Inflammatory macrophage treated with lipopolysaccharide for 4 hours (primary cell): ENCODE results near the gene KCNB1.
"Not testable (repeated sequence)": the region's sequence is repeated elsewhere in the genome, so short reads cannot be mapped to it uniquely, and the experiment has no call there.

ENCODE experiments used
- DNase-seq: peaks from one replicate; pipeline ENCODE4 v3.0.0-alpha.2; 2020

The KCNB1 gene

GRCh38 chr20:49346682-49347081, 135.8 kb downstream of the KCNB1 start:
- no peak for DNase-seq

GRCh38 chr20:49345524-49345923, 136.9 kb downstream of the KCNB1 start:
- DNase-seq: no peak

GRCh38 chr20:49344975-49345374, 137.5 kb downstream of the KCNB1 start:
- no peak for DNase-seq

DNA sequence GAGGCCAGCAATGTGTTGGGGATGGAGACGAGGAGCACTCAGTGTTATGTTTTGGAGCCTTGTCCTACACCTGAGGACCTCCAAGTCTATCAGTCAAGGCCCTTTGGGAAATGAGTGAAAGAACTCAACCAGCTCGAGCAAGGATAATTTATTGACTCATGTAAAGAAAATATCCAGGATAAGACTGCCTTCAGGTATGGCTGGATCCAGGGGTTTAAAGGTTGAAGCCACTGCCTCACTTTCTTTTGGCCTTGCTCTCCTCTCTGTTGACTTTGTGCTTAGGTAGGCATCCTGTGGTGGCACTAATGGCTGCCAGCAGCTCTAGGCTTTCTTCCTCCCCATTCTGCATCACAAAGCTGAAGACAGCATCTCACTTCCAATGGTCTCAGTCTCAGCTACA, 138.3 kb downstream of the KCNB1 start:
- no peak for DNase-seq

DNA sequence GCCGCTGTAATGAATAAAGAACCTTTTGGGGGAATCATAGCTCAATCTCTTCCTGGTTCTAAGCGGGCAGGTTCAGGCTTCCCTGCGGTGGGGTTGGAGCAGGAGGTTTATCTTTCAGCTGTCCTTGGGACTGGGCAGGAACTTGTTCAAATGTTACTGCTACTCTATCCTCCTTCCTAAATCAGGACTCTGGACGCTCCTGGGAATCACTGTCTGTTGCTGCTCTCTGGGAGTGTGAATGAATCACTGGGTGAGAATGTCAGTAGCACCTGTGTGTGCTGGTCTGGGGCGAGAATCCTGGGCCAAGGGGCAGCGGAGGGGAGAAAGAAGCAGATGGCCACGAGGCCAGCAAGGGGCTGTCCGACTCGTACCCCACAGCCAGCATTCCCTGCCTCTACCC, 139.2 kb downstream of the KCNB1 start:
- no peak for DNase-seq

DNA sequence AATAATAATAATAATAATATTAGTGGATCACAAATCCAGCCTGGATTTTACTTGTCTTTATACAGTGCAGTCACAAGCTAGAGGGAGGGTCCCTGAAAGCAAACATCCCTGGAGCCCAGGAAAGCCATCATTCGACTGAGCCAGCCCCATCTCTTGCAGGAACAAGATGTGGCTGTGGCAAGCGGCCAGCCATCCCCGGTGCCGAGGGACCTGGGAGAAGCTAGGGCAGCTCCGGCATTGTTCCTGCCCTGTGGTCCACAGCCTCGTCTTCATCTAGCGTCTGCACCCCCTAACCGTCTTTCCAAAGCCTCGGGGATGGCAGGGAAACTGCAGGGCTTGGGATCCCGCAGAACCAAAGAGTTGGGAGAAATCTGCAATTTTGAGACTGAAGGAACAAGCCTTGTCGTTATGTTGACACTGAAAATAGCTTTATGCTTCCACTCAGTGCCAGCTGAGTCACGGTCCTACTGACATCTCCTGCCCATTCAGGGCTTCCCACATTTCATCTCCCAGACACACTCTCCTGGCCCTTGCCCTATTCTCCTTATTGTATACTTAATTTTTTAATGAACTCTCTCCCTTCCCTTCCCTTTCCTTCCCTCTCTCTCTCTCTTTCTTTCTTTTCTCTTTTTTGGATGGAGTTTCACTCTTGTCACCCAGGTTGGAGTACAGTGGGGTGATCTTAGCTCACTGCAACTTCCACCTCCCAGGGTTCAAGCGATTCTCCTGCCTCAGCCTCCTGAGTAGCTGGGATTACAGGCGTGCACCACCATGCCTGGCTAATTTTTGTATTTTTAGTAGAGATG, 142.1 kb downstream of the KCNB1 start:
- no peak for DNase-seq

GRCh38 chr20:49339123-49339522, 143.3 kb downstream of the KCNB1 start:
- no peak for DNase-seq

DNA sequence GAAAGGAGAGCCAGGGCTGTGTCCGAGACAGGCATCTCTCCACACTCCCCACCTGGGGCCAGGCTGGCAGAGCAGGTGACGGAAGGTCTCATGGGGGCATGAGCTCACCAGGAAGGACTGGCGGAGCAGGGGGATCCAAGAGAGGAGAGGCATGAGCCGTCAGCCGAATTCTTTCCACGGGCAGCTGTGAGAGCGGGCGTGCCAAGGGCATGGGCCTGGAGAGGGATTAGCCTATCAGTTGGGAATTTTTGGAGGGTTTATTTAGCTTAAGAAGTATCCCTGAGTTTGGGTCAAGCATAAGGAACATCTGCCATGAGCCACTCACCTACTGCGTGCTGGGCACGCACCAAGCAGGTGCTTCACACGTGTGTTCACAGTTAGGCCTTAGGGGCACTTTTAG, 144.4 kb downstream of the KCNB1 start:
- DNase-seq: no peak

- no peak for DNase-seq
Observed at GRCh38 chr20:49337357-49337756, 145.1 kb downstream of the KCNB1 start.

DNA sequence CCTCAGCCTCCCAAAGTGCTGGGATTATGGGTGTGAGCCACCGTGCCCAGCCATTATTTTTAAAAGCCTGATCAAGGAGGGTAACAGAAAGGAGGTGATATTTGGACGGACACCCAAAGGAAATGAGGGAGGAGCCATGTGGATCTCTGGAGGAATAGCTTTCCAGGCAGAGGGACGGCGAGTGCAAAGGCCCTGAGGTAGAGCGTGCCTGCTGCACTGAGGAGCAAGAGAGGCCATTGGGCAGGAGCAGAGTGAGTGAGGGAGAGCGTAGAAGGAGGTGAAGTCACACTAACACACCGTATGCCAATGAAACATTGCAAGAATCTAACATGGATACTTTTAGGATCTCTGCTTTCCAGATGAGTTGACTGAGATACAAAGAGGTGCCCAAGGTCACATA, 145.7 kb downstream of the KCNB1 start:
- no peak for DNase-seq

GRCh38 chr20:49335476-49335875, 147.0 kb downstream of the KCNB1 start:
- no peak for DNase-seq

GRCh38 chr20:49330701-49331615, 151.5 kb downstream of the KCNB1 start:
- no peak for DNase-seq

DNA sequence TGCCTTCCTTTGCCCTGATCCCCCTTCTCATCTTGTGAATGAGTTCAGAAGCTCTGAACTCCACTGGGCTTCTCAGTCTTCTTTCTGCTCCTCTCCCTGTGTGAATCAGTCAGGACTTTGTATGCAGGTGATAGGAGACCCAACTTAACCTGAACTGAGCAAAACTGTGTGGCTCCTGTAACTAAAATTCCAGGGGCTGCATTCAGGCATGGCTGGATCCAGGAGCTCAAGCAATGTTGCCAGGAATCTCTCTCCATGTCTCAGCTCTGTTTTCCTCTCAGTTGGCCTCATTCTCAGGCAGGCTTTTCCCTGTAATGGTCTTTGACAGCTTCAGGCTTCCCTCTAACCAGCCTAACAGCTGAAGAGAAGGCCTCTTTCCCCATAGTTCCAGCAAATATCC, 153.7 kb downstream of the KCNB1 start:
- DNase-seq: no peak

DNA sequence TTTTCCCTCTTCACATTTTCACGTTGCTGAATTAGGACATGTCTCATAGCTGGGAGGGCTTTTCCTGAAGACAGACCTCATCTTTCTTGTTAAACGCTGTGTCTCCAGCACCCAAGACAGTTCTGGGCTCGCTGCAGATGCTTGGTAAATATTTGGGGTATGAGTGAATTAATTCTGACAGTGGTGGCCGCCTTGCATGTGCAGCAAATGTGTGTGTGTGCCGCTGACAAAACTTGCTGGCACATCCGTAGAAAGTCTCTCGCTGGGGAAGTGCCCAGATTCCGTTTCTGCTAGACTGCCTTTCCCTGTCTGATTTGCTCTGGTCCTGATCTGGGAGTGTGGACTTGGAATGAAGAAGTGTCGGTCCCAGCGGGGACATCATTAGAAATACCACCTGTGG, 156.4 kb downstream of the KCNB1 start:
- DNase-seq: no peak

- no peak for DNase-seq
Observed at GRCh38 chr20:49324306-49324705, 158.2 kb downstream of the KCNB1 start.

DNA sequence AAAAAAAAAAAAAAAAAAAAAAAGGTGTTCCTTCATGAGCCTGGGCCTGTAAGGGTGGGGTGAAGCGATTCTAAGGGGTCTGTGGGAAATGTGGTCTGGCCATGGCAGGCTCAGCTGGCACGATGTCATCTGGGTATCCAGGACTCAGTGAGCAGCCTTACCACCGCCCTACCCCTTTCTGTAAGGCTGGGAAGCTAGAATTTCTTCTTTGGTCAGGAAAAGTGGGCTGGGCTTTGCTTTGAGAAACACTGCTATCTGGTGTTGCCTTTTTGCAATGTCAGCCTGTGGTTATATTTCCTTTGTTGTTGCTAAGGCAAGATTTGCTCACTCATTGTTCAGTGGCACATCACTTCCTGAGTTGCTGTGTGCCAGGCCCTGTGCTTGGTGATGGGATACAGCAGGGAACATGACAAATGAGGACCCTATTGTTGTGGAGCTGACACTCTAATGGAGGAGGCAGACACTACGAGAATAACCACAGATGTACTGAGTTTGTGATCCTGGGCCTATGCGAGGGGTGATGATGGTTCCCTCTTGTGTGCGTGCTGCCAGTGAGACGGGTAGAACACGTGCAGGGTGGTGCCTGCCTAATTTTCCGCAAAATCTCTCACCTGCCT, 158.7 kb downstream of the KCNB1 start:
- peak; percentile 74 for DNase-seq

- DNase-seq: peak; percentile 15
Observed at GRCh38 chr20:49320460-49320859, 162.0 kb downstream of the KCNB1 start.

- DNase-seq: no peak
Observed at GRCh38 chr20:49319208-49319809, 163.2 kb downstream of the KCNB1 start.

GRCh38 chr20:49318430-49319207, 163.8 kb downstream of the KCNB1 start:
- DNase-seq: no peak

- no peak for DNase-seq
Observed at GRCh38 chr20:49318091-49318429, 164.4 kb downstream of the KCNB1 start.

DNA sequence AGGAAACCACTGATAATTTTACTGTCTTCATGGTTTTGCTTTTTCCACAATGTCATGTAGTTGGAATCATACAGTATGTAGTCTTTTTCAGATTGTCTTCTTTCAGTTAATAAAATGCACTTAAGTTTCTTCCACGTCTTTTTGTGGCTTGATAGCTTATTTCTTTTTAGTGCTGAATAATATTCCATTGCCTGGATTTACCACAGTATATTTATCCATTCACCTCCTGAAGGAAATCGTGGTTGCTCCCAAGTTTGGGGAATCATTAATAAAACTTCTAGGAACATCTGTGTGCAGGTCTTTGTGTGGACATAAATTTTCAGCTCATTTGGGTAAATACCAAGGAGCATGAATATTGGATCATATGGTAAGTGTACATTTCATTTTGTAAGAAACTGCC, 165.8 kb downstream of the KCNB1 start:
- DNase-seq: no peak

DNA sequence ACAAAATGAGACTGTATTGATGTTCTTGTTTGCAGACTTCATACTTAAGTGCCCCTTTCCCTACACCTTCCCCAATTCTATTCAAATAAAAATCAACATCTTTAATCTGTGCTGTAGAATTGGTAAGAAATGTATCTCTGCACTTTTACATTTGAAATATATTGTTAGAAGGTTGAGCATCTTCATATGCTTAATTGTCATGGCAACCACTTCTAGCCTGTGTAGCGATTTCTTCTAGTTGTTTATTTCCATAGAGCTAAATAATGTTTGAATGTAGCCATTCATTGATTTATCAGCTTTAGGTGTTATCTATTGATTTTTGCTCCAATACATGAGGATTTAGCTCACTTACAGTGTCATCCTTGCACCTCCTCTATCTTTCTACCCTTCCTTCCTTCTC, 166.9 kb downstream of the KCNB1 start:
- DNase-seq: no peak

DNA sequence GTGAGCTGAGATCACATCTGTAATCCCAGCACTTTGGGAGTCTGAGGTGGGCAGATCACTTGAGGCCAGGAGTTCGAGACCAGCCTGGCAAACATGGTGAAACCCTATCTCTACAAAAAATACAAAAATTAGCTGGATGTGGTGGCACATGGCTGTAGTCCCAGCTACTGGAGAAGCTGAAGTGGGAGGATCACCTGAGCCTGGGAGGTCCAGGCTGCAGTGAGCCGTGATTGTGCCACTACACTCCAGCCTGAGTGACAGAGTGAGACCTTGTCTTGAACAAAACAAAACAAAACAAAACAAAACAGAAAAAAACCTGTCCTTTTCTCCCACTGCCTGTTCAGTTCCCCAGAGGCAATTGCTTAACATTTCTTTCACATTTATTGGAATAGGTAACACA, 168.4 kb downstream of the KCNB1 start:
- not testable (repeated sequence) for DNase-seq
